ENCODE measurements around the gene SOCS4.

Gene SOCS4

GRCh38 chr14:55092341-55092740, 65.3 kb downstream of the SOCS4 start:
- DNase-seq, result no peak

DNA sequence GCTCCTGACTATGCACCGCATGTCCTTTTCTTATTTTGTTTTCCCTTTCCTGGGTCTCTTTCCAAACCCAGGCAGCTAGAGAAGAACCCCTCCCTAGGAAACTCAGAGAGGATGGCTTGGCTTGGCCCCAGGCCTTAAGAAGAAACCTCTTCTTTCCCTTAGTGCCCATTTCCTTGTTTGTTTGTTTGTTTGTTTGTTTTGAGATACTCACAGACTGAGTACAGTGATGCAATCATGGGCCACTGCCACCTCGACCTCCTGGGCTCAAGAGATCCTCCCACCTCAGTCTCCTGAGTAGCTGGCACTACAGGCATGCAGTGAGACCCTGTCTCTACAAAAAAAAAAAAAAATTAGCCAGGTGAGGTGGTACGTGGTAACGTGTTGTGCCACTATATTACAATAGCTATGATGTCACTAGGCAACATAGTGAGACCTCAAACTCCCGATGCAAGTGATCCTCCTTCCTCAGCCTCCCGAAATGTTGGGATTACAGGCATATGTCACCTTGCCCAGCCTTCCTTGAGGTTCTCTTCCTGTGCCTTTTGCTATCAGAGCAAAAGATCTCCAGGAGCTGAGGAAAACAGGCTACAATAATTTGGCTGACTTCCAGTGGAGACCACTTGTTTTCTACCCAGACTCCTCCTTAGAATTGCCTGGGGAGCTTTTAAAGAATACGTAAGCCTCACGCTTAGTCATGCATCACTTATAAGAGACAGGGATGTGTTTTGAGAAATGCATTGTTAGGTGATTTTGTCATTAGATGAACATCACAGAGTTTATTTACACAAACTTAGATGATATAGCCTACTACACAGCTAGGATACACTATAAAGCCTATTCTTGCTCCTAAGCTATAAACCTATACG, 67.5 kb downstream of the SOCS4 start:
- no peak for DNase-seq

DNA sequence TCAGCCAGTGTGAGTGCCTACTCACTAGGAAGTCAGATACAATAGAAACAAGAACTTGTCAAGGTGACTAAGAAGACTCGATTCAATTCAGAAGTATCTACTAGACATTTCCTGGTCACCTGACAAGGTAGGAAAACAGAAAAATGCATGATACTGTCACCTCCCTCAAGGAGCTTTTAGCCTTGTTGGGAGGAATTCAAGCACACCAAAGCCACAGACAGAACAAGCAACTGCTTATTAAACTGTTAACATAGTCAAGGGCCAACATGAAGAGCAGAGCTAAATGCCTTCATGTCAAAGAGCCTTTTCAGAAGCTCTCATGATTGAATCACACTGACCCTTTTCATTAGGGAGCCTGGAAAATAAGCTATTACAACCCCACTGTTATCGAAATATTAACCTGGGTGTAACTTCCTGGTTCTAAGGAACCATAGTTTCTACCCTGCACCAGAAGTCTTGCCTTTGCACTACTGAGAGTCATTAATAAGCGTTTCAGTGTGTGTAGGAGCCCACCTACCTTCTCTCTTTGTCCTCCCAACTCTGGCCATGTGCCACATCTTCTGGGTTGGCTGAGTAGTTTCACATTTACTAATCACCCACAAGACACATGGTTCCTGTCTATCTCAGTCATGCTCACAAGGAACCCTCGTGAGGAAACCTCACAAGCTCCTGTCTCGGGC, 71.0 kb downstream of the SOCS4 start:
- no peak for DNase-seq

DNA sequence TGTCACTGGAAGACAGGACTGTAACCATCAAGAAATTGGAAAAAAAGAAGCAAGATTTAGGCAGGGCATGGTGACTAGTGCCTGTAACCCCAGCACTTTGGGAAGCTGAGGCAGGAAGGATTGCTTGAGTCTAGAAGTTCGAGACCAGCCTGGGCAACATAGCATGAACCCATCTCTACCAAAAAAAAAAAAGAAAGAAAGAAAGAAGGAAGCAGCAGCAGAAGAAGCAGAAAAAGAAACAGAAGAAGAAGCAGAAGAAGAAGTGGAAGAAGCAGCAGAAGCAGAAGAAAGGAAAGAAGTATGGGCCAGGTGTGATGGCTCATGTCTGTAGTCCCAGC, 71.5 kb downstream of the SOCS4 start:
- no peak for DNase-seq
